ENCODE data around the gene MYH7.

DNA sequence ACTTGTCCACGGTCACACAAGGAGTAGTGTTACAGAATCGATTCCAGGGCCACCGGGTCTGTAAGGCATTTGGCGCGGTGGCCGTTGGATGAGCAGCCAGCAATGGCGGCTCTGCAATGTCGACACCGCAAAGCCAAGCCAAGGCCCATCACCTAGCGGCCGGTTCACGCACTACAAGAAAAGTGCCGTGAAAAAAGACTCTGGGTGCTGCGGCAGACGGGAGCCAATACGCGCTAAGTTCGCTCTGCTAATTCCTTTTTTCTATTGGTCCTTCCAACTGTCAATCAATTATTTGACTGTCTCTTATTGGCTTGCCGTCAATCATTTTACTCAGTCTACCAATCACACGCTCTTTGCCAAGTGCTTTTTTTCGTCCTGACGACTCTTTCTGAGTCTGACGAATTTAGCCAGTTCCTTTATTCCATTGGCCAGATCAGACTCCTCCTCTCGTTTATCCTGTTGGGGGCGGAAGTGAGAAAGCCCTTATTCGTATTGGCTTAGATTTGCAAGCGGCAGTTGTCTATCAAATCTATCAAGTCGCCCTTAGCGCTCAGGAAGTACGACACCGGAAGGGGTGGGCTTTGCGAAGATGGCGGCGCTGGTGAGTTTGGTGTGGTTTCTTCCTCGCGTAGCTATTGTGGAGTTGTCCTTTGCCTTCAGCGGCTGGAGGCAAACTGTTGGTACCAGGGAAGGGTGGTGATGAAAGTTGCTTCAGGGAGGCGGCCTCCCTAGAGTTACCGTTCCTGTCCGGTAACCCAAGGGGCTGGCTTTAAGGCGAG, 33.9 kb upstream of the MYH7 start, which contains the start of gene NGDN:
- TF ChIP-seq CTCF (IDR thresholded peaks at IDR 0.05) = peak; percentile 44 to 95 (median 80)
- TF ChIP-seq POLR2A (IDR thresholded peaks at IDR 0.05) = peak in 1 of 2 donors; percentile 45

Measured in thyroid gland (tissue), 4 donors.